ENCODE data around the gene POLR2C.

The POLR2C gene

GRCh38 chr16:57419506-57419905 is 43.0 kb upstream of the POLR2C start:
- no peak for TF ChIP-seq EGR1 (IDR thresholded peaks at IDR 0.05)
- TF ChIP-seq ZBTB7A (IDR thresholded peaks at IDR 0.05; ENCODE audit: low read depth) = no peak
- no peak for TF ChIP-seq CEBPB (IDR thresholded peaks at IDR 0.05)
- TF ChIP-seq USF1 (IDR thresholded peaks at IDR 0.05) = no peak
- no peak for TF ChIP-seq NFIC (IDR thresholded peaks at IDR 0.05)
- TF ChIP-seq TCF12 (IDR thresholded peaks at IDR 0.05; ENCODE audit: low read depth) = no peak
- TF ChIP-seq, protein P1, sequence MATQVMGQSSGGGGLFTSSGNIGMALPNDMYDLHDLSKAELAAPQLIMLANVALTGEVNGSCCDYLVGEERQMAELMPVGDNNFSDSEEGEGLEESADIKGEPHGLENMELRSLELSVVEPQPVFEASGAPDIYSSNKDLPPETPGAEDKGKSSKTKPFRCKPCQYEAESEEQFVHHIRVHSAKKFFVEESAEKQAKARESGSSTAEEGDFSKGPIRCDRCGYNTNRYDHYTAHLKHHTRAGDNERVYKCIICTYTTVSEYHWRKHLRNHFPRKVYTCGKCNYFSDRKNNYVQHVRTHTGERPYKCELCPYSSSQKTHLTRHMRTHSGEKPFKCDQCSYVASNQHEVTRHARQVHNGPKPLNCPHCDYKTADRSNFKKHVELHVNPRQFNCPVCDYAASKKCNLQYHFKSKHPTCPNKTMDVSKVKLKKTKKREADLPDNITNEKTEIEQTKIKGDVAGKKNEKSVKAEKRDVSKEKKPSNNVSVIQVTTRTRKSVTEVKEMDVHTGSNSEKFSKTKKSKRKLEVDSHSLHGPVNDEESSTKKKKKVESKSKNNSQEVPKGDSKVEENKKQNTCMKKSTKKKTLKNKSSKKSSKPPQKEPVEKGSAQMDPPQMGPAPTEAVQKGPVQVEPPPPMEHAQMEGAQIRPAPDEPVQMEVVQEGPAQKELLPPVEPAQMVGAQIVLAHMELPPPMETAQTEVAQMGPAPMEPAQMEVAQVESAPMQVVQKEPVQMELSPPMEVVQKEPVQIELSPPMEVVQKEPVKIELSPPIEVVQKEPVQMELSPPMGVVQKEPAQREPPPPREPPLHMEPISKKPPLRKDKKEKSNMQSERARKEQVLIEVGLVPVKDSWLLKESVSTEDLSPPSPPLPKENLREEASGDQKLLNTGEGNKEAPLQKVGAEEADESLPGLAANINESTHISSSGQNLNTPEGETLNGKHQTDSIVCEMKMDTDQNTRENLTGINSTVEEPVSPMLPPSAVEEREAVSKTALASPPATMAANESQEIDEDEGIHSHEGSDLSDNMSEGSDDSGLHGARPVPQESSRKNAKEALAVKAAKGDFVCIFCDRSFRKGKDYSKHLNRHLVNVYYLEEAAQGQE (IDR thresholded peaks at IDR 0.05; ENCODE audit: low read depth) = no peak
- no peak for TF ChIP-seq CREB1 (IDR thresholded peaks at IDR 0.05; ENCODE audit: low read depth)
- TF ChIP-seq RAD21 (IDR thresholded peaks at IDR 0.05; ENCODE audit: low read depth) = no peak
- TF ChIP-seq FOXM1 (IDR thresholded peaks at IDR 0.05; ENCODE audit: borderline replicate concordance, low read depth) = no peak
- TF ChIP-seq EP300 (IDR thresholded peaks at IDR 0.05; ENCODE audit: borderline replicate concordance) = no peak
- TF ChIP-seq YY1 (IDR thresholded peaks at IDR 0.05; ENCODE audit: low read depth) = no peak
- no peak for TF ChIP-seq TAF1 (IDR thresholded peaks at IDR 0.05; ENCODE audit: low read depth)
- TF ChIP-seq MAX (IDR thresholded peaks at IDR 0.05) = no peak
- TF ChIP-seq TEAD4 (IDR thresholded peaks at IDR 0.05) = no peak

DNA sequence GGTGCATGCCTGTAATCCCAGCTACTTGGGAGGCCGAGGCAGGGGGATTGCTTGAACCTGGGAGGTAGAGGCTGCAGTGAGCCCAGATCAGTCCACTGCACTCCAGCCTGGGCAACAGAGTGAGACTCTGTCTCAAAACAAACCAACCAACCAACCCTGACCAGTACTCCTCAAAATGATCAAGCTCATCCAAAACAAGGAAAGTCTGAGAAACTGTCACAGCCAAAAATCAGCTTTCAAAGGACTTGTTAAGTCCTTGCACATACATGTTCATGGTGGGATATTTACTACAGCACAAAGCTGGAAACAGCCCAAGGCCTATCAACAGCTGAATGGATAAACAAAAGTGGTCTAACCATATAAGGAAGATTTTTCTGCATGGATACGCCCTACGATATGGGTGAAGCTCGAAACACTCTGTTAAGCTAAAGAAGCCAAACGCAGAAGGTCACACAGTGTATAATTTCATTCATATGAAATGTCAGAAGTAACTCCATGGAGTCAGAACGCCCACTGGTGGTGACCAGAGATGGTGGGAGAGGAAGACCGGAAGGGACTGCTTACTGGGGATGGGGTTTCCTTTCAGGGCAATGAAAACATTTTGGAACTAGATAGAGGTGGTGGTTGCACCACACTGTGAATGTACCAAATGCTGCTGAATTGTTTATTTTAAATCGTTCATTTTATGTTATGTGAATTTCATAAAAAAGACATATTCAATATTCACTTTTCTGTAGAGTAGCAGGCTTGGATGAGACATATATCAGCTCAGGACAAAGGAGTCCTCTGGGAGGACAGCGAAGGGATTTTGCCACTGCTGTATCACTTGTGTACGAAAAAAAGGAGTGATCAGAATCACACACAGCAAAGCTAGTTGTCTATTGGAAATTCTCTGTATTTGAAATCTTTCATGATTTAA is 40.2 kb upstream of the POLR2C start:
- TF ChIP-seq RAD21 (IDR thresholded peaks at IDR 0.05; ENCODE audit: low read depth) (peak; percentile 76), NFIC (IDR thresholded peaks at IDR 0.05) (no peak), ZBTB7A (IDR thresholded peaks at IDR 0.05; ENCODE audit: low read depth) (no peak)

DNA sequence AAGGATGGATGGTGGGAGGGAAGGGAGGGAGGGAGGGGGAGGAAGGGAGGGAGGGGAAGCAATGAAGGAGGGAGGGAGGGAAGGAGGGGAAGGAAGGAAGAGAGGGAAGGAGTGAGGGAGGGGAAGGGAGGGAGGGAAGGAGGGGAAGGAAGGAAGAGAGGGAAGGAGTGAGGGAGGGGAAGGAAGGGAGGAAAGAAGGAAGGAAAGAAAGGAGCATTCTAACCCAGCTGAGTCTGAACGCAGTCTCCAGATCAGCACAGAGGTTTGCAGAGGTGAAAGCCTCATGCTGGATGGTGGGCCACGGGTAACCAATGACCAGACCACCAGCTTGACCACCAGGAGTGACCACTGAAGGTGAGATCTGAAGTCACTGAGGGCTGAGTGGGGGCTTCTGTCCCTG is 39.3 kb upstream of the POLR2C start:
- TF ChIP-seq EGR1 (IDR thresholded peaks at IDR 0.05) (no peak), CREB1 (IDR thresholded peaks at IDR 0.05; ENCODE audit: low read depth) (no peak), RAD21 (IDR thresholded peaks at IDR 0.05; ENCODE audit: low read depth) (no peak), TCF12 (IDR thresholded peaks at IDR 0.05; ENCODE audit: low read depth) (no peak), MAX (IDR thresholded peaks at IDR 0.05) (no peak), NFIC (IDR thresholded peaks at IDR 0.05) (no peak), YY1 (IDR thresholded peaks at IDR 0.05; ENCODE audit: low read depth) (no peak)
- TF ChIP-seq, protein P1 (IDR thresholded peaks at IDR 0.05; ENCODE audit: low read depth) = no peak

DNA sequence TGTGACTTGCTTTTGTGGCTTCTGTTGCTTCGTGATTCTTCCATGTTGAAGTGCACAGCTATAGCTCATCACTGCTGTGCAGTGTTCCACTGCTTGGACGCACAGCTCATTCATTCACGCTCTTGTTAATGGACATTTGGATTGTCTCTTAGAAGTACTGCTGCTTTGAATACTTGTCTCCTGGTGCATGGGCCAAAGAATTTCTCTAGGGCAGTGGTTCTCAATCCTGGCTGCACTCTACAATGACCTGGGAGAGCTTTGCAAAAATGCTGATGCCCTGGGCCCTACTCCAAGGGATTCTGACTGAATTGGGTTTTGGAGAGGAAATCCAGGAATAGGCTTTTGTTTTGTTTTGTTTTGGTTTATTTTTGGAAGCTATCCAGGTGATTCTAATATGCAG is 37.9 kb upstream of the POLR2C start:
- TF ChIP-seq, protein P1 (IDR thresholded peaks at IDR 0.05; ENCODE audit: low read depth) = no peak
- TF ChIP-seq USF1 (IDR thresholded peaks at IDR 0.05) (no peak), MAX (IDR thresholded peaks at IDR 0.05) (no peak), RAD21 (IDR thresholded peaks at IDR 0.05; ENCODE audit: low read depth) (no peak), CEBPB (IDR thresholded peaks at IDR 0.05) (no peak), EGR1 (IDR thresholded peaks at IDR 0.05) (no peak), ZBTB7A (IDR thresholded peaks at IDR 0.05; ENCODE audit: low read depth) (no peak), EP300 (IDR thresholded peaks at IDR 0.05; ENCODE audit: borderline replicate concordance) (no peak), YY1 (IDR thresholded peaks at IDR 0.05; ENCODE audit: low read depth) (no peak), TAF1 (IDR thresholded peaks at IDR 0.05; ENCODE audit: low read depth) (no peak), CREB1 (IDR thresholded peaks at IDR 0.05; ENCODE audit: low read depth) (no peak), FOXM1 (IDR thresholded peaks at IDR 0.05; ENCODE audit: borderline replicate concordance, low read depth) (no peak), NFIC (IDR thresholded peaks at IDR 0.05) (no peak), TEAD4 (IDR thresholded peaks at IDR 0.05) (no peak), TCF12 (IDR thresholded peaks at IDR 0.05; ENCODE audit: low read depth) (no peak)

Measured in Ishikawa (cell line).